K562 (cell line): ENCODE data around the gene CR2. TPM values are rescaled to one million over a fixed set of nuclear protein-coding genes. Genes with fewer than 3 reads are reported as not detected.

Experiments
- ATAC-seq: fragments of 200-7000 bp; cut with Tn5 transposase; 3 replicates; pipeline ENCODE4 v1.9.1; 2020; ENCODE audit warnings: moderate library complexity
- BruUV-seq: library from RNA; stranded (reverse); fragments of 400-500 nt; replicated peaks from 2 replicates; lab custom pipeline; 2021; lab: Mats Ljungman, UMichigan
- CTCF ChIA-PET: fragments of 300-600 bp; formaldehyde crosslinking; extraction: SDS; loops from one replicate; lab custom pipeline; 2021; ENCODE audit warnings: low intra/inter-chr PET ratio; lab: Yijun Ruan, JAX
- POLR2A ChIA-PET: fragments of 300-600, 350-650 bp; sonication (Branson Sonifier 250); formaldehyde crosslinking; extraction: SDS; loops from one replicate; lab custom pipeline; 2021; ENCODE audit warnings: antibody characterized with exemption, inconsistent platforms; lab: Yijun Ruan, JAX
- DNase-seq, 4 experiments: peaks; one replicate each; pipeline versions ENCODE4 v3.0.0 to v3.0.0-alpha.2; 2011 to 2018; ENCODE audit warnings: low spot score in 3 of 4, mixed read lengths in 3 of 4; ENCODE audit errors: extremely low read depth in 1 of 4
- FAIRE-seq: peaks from 2 replicates; lab custom pipeline; 2011; peaks lifted over from hg19 to GRCh38; lab: Jason Lieb, UNC
- H2AFZ ChIP-seq: 2 replicates; pipeline ENCODE4 v1.6.0; 2011; ENCODE audit warnings: low read depth, low read length, control low read depth, inconsistent platforms
- H3K27ac ChIP-seq: fragments of 200-600 bp; 3 replicates; pipeline ENCODE4 v1.8.0; 2011; ENCODE audit warnings: low read depth, mild to moderate bottlenecking, control low read depth, inconsistent platforms, low read length, moderate library complexity, mixed read lengths; ENCODE audit errors: extremely low read depth
- H3K27me3 ChIP-seq, 2 experiments: fragments of 300-600 bp in 1 of 2; 2 replicates in 1 of 2; 3 replicates in 1 of 2; pipeline versions ENCODE4 v1.6.0 to v1.8.0; 2011; ENCODE audit warnings: inconsistent platforms in 2 of 2, low read length in 2 of 2, mild to moderate bottlenecking in 1 of 2, mixed read lengths in 1 of 2, moderate library complexity in 1 of 2; ENCODE audit not compliant: control insufficient read depth in 2 of 2, insufficient read depth in 2 of 2
- H3K36me3 ChIP-seq: fragments of 300-600 bp; 3 replicates; pipeline ENCODE4 v1.8.0; 2011; ENCODE audit warnings: mild to moderate bottlenecking, low read length, inconsistent platforms; ENCODE audit not compliant: control insufficient read depth, insufficient read depth
- H3K4me1 ChIP-seq, 2 experiments: fragments of 200-600 bp in 1 of 2; replicated peaks in 1 of 2; 2 replicates in 1 of 2; 3 replicates in 1 of 2; pipeline versions ENCODE4 v1.5.1 to v1.8.0; 2011; ENCODE audit warnings: inconsistent platforms in 2 of 2, low read length in 2 of 2, mild to moderate bottlenecking in 1 of 2, mixed read lengths in 1 of 2, moderate library complexity in 1 of 2; ENCODE audit not compliant: control insufficient read depth in 2 of 2, insufficient read depth in 2 of 2
- H3K4me2 ChIP-seq: 2 replicates; pipeline ENCODE4 v1.6.1; 2011; ENCODE audit warnings: low read length, control low read depth, inconsistent platforms, mixed read lengths; ENCODE audit not compliant: insufficient read depth
- H3K4me3 ChIP-seq: fragments of 200-600 bp; sonication (generic), shearing (Covaris generic); 2 replicates; pipeline ENCODE4 v1.5.1; 2016; ENCODE audit warnings: control low read depth, inconsistent platforms
- H3K79me2 ChIP-seq: fragments of 200-600 bp; 3 replicates; pipeline ENCODE4 v1.8.0; 2011; ENCODE audit warnings: low read length, inconsistent platforms; ENCODE audit not compliant: control insufficient read depth, insufficient read depth
- H3K9ac ChIP-seq, 2 experiments: 2 replicates each; pipeline versions ENCODE4 v1.6.0 to v1.6.1; 2011; ENCODE audit warnings: low read depth in 2 of 2, low read length in 2 of 2, control low read depth in 1 of 2, inconsistent platforms in 1 of 2, mild to moderate bottlenecking in 1 of 2, mixed read lengths in 1 of 2; ENCODE audit not compliant: insufficient read depth in 1 of 2
- H3K9me1 ChIP-seq: one replicate; pipeline ENCODE4 v1.6.0; 2011; ENCODE audit warnings: inconsistent platforms, mild to moderate bottlenecking, low read length, moderate library complexity; ENCODE audit not compliant: control insufficient read depth, insufficient read depth
- H3K9me3 ChIP-seq: replicated peaks from 2 replicates; pipeline ENCODE4 v1.5.1; 2011; ENCODE audit warnings: low read depth, low read length, inconsistent platforms; ENCODE audit not compliant: control insufficient read depth, insufficient read depth
- H4K20me1 ChIP-seq: replicated peaks from 2 replicates; pipeline ENCODE4 v1.6.1; 2011; ENCODE audit warnings: low read length, inconsistent platforms, mixed read lengths; ENCODE audit not compliant: control insufficient read depth, insufficient read depth
- ARHGAP35 ChIP-seq: fragments of 450-650 bp; IDR thresholded peaks from 2 replicates; pipeline ENCODE4 v1.6.1; 2018; ENCODE audit not compliant: partially characterized antibody
- ARID1B ChIP-seq: fragments of 450-650 bp; IDR thresholded peaks from 2 replicates; pipeline ENCODE4 v1.6.1; 2016; ENCODE audit warnings: antibody characterized with exemption, mild to moderate bottlenecking, inconsistent platforms
- FOSL1 ChIP-seq: fragments of 200-800 bp; sonication (Bioruptor generic); conservative IDR thresholded peaks from 2 replicates; pipeline ENCODE4 v1.6.1; 2016; ENCODE audit warnings: missing genetic modification characterization, missing compliant biosample characterization
- FOXA1 ChIP-seq: fragments of 450-650 bp; IDR thresholded peaks from 2 replicates; pipeline ENCODE4 v1.6.1; 2016; ENCODE audit warnings: mild to moderate bottlenecking, borderline replicate concordance
- HINFP ChIP-seq: fragments of 450-650 bp; conservative IDR thresholded peaks from 2 replicates; pipeline ENCODE4 v1.6.1; 2016; ENCODE audit warnings: missing genetic modification characterization, low read depth, mild to moderate bottlenecking, control low read depth, missing compliant biosample characterization
- MEF2D ChIP-seq: conservative IDR thresholded peaks from 2 replicates; pipeline ENCODE4 v1.6.1; 2016; ENCODE audit warnings: low read depth, missing genetic modification characterization, missing compliant biosample characterization
- MTA1 ChIP-seq: fragments of 450-650 bp; IDR thresholded peaks from 2 replicates; pipeline ENCODE4 v1.6.1; 2017; ENCODE audit warnings: borderline replicate concordance
- NFE2L1 ChIP-seq: fragments of 450-650 bp; IDR thresholded peaks from 2 replicates; pipeline ENCODE4 v1.6.1; 2016; ENCODE audit warnings: missing genetic modification characterization, low read depth, mild to moderate bottlenecking, missing compliant biosample characterization, moderate library complexity, borderline replicate concordance
- NRF1 ChIP-seq, 2 experiments: fragments of 450-650 bp; IDR thresholded peaks in 1 of 2; conservative IDR thresholded peaks in 1 of 2; 2 replicates each; pipeline ENCODE4 v1.6.1; 2014; ENCODE audit warnings: mild to moderate bottlenecking in 2 of 2
- POLR2H ChIP-seq: IDR thresholded peaks from 2 replicates; pipeline ENCODE4 v1.6.1; 2016; ENCODE audit warnings: missing genetic modification characterization, low read depth, mild to moderate bottlenecking, control low read depth, missing compliant biosample characterization, moderate library complexity
- RFX1 ChIP-seq: fragments of 450-650 bp; IDR thresholded peaks from 2 replicates; pipeline ENCODE4 v1.6.1; 2016; ENCODE audit warnings: mild to moderate bottlenecking, moderate library complexity
- SMAD1 ChIP-seq: fragments of 150-350 bp; IDR thresholded peaks from 2 replicates; pipeline ENCODE4 v1.6.1; 2014; ENCODE audit warnings: low read length, low read depth; ENCODE audit not compliant: partially characterized antibody
- SOX6 ChIP-seq: fragments of 450-650 bp; IDR thresholded peaks from 2 replicates; pipeline ENCODE4 v1.6.1; 2014; ENCODE audit warnings: mild to moderate bottlenecking
- STAT6 ChIP-seq: sonication (generic); formaldehyde crosslinking; IDR thresholded peaks from 2 replicates; pipeline ENCODE4 v1.8.1; 2023; ENCODE audit warnings: mild to moderate bottlenecking, missing genetic modification reagents
- TEAD1 ChIP-seq, 2 experiments: fragments of 450-650 bp in 1 of 2; sonication (generic) in 1 of 2; formaldehyde crosslinking; IDR thresholded peaks; 2 replicates each; pipeline versions ENCODE4 v1.4.0 to v1.8.0; 2020 to 2022; ENCODE audit warnings: mild to moderate bottlenecking in 2 of 2, missing genetic modification reagents in 1 of 2
- TFAP4 ChIP-seq: sonication (generic); formaldehyde crosslinking; IDR thresholded peaks from 2 replicates; pipeline ENCODE4 v1.8.0; 2022; ENCODE audit warnings: missing genetic modification reagents, mild to moderate bottlenecking, moderate library complexity, borderline replicate concordance
- ZNF12 ChIP-seq: sonication (generic); formaldehyde crosslinking; IDR thresholded peaks from 2 replicates; pipeline ENCODE4 v1.4.0; 2020; ENCODE audit warnings: mild to moderate bottlenecking, missing genetic modification reagents
- ZNF146 ChIP-seq: IDR thresholded peaks from one replicate; pipeline ENCODE4 v1.6.1; 2018; ENCODE audit warnings: missing compliant biosample characterization; ENCODE audit not compliant: unreplicated experiment
- ZNF232 ChIP-seq: sonication (generic); formaldehyde crosslinking; IDR thresholded peaks from 2 replicates; pipeline ENCODE4 v1.8.0; 2022; ENCODE audit warnings: mild to moderate bottlenecking, missing genetic modification reagents
- ZNF551 ChIP-seq: fragments of 250-450 bp; sonication (Bioruptor Pico); IDR thresholded peaks from 2 replicates; pipeline ENCODE4 v1.5.0; 2021; ENCODE audit warnings: mild to moderate bottlenecking, moderate library complexity
- WGBS: fragments of 100-300 bp; shearing (Covaris generic); methylation state at CpG from one replicate; pipeline ENCODE4 v1.1.6; 2016; ENCODE audit warnings: low coverage, mixed read lengths; ENCODE audit not compliant: insufficient coverage; ENCODE audit errors: missing lambda C conversion rate; 5-methylcytosine and 5-hydroxymethylcytosine counted together
- in situ Hi-C: fragments of 300-500 bp; cut with MboI; formaldehyde crosslinking; loops from 4 replicates; pipeline ENCODE4 v1.15.0; 2018; ENCODE audit warnings: inconsistent platforms, mixed read lengths
- intact Hi-C: fragments of 100-400 bp; cut with micrococcal nuclease; formaldehyde crosslinking; loops from 2 replicates; pipeline ENCODE4 v1.14.2; 2022
- polyA plus RNA-seq, 8 experiments: library from polyadenylated mRNA; depleted of rRNA in 4 of 8; stranded (reverse) in 5 of 8; unstranded in 3 of 8; fragments of >200 nt; fragmentation: Nextera tagmentation in 2 of 8; fragmentation: Illumina TruSeq in 1 of 8; extraction: Ambion mirVana in 2 of 8; extraction: Trizol in 1 of 8; gene quantifications; 2 replicates each; pipeline versions ENCODE4 v1.2.1 to v1.2.3, GENCODE V29; 2011 to 2014; ENCODE audit warnings: inconsistent platforms in 1 of 8, missing spikeins in 1 of 8
- total RNA-seq, 7 experiments: library from RNA; depleted of rRNA in 6 of 7; stranded (reverse); fragments of >200 nt in 6 of 7; fragmentation: Illumina TruSeq in 2 of 7; extraction: Trizol in 2 of 7; gene quantifications; 2 replicates each; pipeline versions ENCODE4 v1.2.1 to v1.2.3, GENCODE V29; 2011 to 2021; ENCODE audit warnings: low replicate concordance in 1 of 7

The CR2 gene
- total and polyA plus RNA-seq, 9 of the 15 experiments (the other 6 are each of a cell fraction or from before 2014, with no cell fraction given) = 0.07 to 0.67 (median 0.37) TPM

- Histone ChIP-seq H3K79me2 (no peaks in the 10 kb centered on the region), H3K4me3 (no peak overlapping the region), H3K9me3 (no peaks in the 10 kb centered on the region), H2AFZ (no peak overlapping the region), H3K9ac (no peak overlapping the region), H3K27ac (no peak overlapping the region; the same call in 2 of the 3 replicates), H3K27me3 (no peaks in the 10 kb centered on the region), H3K4me2 (peak overlapping the region; percentile 36; the same call in 1 of the 2 replicates), H4K20me1 (no peaks in the 10 kb centered on the region), H3K4me1 (peaks cover 0 to 22% of the 10 kb centered on the region in 2 experiments; a peak in 2 of 5 replicates), H3K9me1 (no peaks in the 10 kb centered on the region), H3K36me3 (no peaks in the 10 kb centered on the region)
- in situ Hi-C loops = no loop called here
- no TSS peak for BruUV-seq
- DNase-seq (no peak), FAIRE-seq (no peak), ATAC-seq (peak; percentile 32; the same call in 1 of the 3 replicates)
- intact Hi-C loops = no loop called here
- WGBS = 1% methylated on average over 3 of the region's 3 CpGs
- ChIA-PET POLR2A (interaction anchor here (0.7 to 1.9 kb wide), 4 partner anchors 9 to 56 kb away, joined by 3 to 7 read pairs (median 4); no protein-coding TSS in a partner anchor), CTCF (interaction anchor here (0.6 kb wide), 1 partner anchor 614 kb away, joined by 3 read pairs; no protein-coding TSS in a partner anchor)
- TF ChIP-seq TEAD1 (CRISPR knock-in tag; IDR thresholded peaks at IDR 0.05) (no peak), TFAP4 (CRISPR knock-in tag) (no peak), NFE2L1 (no peak), POLR2H (tag) (no peak), FOXA1 (no peak), ZNF12 (CRISPR knock-in tag) (no peak), ZNF232 (CRISPR knock-in tag) (no peak), RFX1 (no peak), MTA1 (no peak), MEF2D (tag) (no peak), STAT6 (no peak), ZNF146 (CRISPR knock-in tag) (no peak), SMAD1 (no peak), ARHGAP35 (no peak), ZNF551 (CRISPR knock-in tag) (no peak), SOX6 (peak; percentile 77), FOSL1 (tag) (peak; percentile 83), HINFP (tag) (no peak), ARID1B (peak; percentile 61), NRF1 (conservative IDR thresholded peaks at IDR 0.05 in 1 of 2, IDR thresholded peaks at IDR 0.05 in 1 of 2) (no peak)
These were observed 9.4 kb downstream of the CR2 start for GRCh38 chr1:207463571-207463970.
